Measurements from ENCODE around the gene TNFRSF19.
"Not testable (repeated sequence)": the region's sequence is repeated elsewhere in the genome, so short reads cannot be mapped to it uniquely, and the experiment has no call there.

TNFRSF19 gene

DNA sequence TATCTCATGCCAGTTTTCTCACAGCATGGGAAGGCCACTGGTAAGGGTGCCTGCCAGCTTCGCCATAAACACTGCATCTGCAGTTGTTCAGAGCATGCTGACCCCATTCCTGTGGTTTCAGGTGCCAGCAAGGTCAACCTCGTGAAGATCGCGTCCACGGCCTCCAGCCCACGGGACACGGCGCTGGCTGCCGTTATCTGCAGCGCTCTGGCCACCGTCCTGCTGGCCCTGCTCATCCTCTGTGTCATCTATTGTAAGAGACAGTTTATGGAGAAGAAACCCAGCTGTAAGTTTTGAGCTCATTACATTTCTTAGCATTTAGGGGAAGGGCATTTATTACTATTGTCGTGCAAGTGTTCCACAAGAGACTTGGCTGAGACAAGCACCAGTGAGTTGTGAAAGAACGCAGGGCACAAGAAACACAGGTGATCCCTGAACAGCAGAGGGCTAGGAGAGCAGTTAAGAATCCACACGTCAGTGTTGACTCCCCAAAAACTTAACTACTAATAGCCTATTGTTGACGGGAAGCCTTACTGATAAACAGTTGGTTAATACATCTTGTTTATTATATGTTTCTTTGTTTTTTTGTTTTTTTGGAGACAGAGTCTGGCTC is 88.8 kb downstream of the TNFRSF19 start:
- DNase-seq, result no peak

DNA sequence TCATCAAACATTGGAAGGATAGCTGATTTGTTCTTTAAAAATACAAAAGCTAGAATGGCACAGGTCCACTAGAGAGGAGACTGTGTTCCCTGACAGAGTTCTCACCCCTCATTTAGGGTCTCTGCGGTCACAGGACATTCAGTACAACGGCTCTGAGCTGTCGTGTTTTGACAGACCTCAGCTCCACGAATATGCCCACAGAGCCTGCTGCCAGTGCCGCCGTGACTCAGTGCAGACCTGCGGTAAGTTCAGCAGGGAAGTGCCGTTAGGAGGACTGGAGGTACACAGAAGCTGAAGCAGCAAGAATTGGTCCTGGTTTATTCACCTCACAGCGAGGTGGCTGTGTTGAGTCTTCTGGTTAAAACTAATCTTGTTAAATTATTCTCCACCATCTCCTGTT is 90.0 kb downstream of the TNFRSF19 start:
- no peak for DNase-seq

DNA sequence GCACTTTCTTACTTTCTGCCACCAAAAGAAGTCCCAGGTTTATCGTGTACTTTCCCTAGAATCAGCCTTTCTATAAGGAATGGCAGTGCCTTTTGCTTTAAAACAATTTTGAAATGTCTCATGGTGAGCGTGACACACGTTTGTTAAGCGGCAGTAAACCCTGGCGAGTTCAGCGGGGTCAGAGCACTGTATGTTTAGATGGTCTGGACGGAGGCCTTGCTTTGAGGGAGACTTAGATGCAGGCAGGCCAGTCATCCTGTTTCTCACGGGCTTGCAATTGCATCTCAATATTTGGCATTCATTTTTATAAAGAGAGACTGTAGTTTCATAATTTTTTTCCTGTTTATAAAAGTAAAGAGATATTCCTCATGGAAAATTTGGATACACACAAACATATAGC is 96.4 kb downstream of the TNFRSF19 start:
- no peak for DNase-seq

DNA sequence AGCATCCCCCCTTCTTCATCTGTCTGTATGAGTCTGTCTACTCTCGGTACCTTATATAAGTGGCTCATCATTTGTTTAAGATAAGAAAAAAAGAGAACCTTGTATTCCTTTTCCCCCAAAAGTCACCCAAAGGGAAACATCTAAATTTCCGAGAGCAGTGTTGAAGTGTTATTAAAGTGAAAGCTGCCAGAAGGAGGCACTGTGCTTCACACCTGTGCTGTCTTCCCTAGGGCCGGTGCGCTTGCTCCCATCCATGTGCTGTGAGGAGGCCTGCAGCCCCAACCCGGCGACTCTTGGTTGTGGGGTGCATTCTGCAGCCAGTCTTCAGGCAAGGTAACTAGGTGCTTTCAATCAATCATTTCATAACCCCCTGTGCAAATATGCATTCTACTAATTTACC is 97.5 kb downstream of the TNFRSF19 start:
- DNase-seq, result no peak

DNA sequence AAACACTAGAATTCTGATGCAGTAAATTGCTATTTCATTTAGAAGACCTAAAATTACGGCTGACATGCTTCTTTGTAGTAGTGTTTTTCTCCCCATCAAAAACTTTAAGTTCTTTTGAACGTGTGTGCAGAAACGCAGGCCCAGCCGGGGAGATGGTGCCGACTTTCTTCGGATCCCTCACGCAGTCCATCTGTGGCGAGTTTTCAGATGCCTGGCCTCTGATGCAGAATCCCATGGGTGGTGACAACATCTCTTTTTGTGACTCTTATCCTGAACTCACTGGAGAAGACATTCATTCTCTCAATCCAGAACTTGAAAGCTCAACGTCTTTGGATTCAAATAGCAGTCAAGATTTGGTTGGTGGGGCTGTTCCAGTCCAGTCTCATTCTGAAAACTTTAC is 98.3 kb downstream of the TNFRSF19 start:
- DNase-seq, result no peak

DNA sequence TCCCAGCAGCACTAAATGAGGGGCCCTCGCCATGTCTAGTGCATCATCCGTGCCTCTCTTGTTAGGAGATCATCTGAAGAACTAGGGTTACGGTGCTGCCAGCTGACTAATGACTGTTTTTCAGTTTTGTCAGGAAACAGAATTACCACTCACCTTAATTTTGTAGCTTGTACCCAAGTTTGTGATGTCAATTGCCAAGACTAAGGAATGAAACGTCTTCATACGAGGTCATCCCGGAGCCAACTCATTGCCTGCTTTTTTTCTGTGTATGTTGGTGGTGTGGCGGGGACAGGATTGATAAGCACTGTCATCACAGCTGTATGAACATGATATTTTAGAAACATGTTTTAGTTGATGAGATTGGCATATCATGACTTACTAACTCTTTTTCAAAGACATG is 100.6 kb downstream of the TNFRSF19 start:
- DNase-seq, result no peak

DNA sequence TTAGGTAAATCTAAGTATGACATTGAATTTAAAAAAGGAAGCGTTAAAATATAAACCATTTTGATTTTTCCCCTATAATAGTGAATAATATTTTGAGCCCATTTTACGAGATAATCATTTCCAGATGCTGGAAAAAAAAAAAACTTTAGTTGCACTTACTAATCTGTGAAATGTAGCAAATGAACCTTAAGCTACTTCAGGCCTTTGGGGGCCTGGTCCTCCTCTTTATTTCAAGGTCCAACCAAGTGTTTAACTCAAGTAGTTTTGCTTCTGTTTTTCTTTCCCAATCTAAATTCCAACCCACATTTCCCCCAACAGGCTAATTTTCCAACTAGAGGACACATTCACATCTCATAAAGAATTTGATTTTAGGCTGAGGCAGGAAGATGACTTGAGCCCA is 101.2 kb downstream of the TNFRSF19 start:
- DNase-seq, result no peak

DNA sequence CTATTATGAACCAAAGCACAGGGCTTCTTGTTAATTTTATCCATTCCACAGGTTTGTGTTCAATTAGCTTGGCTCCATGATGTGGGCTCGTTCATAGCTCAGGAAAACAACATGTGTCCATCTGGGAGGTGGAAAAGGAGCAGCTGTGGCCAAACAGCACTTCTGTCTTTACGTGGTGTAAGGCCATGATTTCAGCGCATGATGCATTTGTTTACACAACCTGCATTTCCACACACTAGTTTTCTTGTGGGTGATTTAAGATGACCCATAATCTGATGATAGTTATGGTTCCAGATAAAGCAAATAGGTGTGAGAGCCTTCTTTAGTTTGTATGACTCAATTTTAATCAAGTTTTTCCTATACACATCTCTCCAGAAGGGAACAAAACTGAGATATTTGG is 101.7 kb downstream of the TNFRSF19 start:
- no peak for DNase-seq

DNA sequence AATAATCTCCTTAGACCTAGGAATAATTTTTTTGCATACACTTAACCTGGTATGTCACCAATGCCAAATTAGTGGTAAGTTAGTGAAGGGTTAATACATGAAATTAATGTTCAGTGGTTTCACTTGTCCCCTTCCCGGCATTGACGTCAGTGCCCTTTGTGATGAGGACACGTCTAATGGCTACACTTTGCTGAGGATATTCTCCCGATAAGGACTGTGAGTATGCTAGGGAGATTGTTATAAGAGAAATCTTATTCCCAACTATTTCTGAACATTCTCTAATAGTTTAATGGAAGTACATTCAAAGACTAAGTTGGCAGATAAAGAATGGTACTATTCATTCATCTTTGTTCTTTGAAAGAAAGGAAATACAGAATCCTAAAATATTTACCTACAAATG is 102.4 kb downstream of the TNFRSF19 start:
- no peak for DNase-seq

DNA sequence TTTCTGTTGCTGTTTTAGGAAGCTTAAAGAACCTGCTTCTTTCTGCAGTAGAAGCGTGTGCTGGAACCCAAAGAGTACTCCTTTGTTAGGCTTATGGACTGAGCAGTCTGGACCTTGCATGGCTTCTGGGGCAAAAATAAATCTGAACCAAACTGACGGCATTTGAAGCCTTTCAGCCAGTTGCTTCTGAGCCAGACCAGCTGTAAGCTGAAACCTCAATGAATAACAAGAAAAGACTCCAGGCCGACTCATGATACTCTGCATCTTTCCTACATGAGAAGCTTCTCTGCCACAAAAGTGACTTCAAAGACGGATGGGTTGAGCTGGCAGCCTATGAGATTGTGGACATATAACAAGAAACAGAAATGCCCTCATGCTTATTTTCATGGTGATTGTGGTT is 103.1 kb downstream of the TNFRSF19 start:
- no peak for DNase-seq

DNA sequence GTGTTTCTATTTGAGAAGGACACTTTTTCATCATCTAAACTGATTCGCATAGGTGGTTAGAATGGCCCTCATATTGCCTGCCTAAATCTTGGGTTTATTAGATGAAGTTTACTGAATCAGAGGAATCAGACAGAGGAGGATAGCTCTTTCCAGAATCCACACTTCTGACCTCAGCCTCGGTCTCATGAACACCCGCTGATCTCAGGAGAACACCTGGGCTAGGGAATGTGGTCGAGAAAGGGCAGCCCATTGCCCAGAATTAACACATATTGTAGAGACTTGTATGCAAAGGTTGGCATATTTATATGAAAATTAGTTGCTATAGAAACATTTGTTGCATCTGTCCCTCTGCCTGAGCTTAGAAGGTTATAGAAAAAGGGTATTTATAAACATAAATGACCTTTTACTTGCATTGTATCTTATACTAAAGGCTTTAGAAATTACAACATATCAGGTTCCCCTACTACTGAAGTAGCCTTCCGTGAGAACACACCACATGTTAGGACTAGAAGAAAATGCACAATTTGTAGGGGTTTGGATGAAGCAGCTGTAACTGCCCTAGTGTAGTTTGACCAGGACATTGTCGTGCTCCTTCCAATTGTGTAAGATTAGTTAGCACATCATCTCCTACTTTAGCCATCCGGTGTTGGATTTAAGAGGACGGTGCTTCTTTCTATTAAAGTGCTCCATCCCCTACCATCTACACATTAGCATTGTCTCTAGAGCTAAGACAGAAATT is 103.8 kb downstream of the TNFRSF19 start:
- DNase-seq, result no peak

DNA sequence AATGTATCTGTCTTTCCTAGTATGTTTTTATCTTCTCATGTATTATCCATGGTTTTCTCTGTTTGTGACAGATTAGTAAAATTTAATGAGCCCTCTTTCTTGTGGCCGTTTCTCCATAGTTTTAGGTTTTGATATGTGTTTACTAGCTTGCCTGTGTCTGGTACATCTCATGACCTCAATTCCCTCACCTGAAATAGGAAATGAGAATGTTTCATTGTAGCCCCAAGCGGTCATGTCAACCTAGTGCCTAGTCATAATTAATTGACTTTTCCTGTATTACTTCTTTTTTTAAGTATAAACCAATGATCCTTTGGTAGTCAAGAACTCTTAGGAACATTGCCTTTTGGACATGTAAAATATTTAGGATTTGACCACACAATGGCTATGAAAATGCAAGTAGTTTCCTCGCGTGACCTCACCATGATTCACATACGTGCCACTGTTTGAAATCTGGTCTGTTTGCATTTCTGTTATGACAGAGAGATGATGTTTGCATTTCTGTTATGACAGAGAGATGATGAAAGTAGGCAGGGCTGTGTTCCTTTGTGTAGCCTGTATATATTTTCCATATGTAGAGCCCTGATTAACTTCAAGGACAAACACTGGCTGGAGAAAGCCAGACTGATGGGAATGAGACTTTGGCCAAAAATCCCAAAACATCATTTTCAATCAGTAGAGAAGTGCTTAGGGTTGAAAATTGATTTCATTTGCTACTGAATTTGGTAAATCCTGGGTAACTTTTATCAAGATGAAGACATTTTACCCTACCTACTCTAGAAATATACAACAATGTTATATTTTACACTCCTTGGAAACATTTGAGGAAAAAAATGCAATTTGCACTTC is 104.8 kb downstream of the TNFRSF19 start:
- peak; percentile 22 for DNase-seq

DNA sequence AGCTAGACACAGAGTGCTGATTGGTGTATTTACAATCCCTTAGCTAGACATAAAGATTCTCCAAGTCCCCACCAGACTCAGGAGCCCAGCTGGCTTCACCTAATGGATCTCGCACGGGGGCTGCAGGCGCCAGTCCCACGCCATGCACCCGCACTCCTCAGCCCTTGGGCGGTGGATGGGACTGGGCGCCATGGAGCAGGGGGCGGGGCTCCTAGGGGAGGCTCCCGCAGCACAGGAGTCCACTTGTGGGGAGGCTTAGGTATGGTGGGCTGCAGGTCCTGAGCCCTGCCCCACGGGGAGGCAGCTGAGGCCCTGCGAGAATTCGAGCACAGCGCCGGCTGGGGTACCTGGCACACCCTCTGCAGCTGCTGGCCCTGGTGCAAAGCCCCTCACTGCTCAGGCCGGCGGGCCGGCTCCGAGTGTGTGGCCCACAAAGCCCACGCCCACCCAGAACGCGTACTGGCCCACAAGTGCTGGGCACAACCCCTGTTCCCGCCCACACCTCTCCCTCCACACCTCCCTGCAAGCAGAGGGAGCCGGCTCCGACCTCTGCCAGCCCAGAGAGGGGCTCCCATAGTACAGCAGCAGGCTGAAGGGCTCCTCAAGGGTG is 107.6 kb downstream of the TNFRSF19 start:
- DNase-seq, result not testable (repeated sequence)

DNA sequence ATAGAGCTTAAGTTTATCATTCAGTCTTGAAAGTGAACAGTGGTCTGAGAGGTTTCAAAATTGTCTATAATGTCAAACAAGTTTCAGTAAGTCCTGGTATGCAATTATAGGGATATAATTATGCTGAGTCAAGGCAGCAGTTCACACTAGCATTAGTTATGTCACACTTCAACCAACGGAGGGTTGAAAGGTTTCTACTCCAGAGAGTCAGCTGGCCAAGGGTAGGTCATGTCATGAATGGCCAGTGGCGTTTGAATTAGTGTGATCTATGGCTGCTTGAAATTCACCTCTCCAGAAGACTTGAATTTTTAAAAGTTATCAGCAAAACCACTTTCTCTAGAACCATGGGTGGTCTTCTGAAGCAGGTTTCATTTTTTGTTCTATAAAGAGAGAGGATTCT is 108.6 kb downstream of the TNFRSF19 start:
- no peak for DNase-seq

DNA sequence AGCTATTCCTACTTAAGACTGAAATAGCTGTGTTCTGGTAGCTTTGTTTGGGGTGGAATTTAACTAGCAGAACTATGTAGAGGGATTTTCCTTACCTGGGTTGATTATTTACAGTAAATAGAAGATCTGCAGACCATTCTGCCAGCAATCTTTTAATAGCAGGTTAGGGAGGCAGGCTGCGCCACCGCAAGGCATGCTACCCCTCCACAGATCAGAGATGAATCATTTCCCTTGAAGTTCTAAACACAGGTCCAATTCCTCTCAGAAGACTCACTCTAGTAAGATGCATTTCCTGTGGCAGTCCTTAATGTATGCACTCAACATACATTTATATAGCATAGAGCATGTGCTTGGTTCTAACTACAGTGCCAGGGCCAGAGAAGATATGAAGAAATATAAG is 109.0 kb downstream of the TNFRSF19 start:
- no peak for DNase-seq

DNA sequence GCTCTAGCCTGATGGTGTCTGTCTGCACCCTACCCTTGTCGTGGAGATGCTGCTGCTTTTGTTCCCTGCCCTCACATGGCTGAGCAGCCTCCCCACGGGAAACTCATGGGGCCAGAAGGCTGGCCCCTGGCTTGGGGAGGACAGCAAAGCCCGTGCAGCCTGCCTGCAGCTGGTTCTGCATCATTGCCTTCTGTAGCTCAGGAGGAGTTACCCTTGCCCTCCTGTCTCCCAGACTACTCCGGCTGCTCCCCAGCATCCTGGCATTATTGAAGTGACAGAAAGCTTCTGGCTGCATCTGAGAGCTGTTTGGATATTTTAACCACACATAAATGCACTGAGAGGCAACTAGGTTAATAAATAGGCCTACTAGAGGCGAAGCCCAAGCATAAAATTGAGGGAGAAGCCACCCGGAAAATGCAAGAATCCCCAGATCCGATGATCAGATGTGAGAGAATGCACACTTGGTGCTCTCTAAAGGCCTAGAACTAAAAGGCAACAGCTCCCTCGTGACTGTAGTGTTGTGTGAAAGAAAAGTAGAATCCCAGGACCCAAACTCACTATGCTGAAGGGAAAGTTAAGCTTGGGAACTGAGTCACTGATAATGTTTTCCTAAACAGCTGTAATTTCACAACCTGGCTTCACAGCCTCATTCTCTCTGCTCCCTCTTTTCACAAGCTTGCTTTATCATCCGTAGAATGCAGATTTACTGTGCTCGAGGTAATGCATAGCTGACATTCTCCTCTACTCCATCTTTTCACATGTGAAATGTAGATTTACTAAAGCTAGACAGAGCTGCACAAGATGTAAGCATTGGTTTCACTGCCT is 110.8 kb downstream of the TNFRSF19 start:
- no peak for DNase-seq

DNA sequence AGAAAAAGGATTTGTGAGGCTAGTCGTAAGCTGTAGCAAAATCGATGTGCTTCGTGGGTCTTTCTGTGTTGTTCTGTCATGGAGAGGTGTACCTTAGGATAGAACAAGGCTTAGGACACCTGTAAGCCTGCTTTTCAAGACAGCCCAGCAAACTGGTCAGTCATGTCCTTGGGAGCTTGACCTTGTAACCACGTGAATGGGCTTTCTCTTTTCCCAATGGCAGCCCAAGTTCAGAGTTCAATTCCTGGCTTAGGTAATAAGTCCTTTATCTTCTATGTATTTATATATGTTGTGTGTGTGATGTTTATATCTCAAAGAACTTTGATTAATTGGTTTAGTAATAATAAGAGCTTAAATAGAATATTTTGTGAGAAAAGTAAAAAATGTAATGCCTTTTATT is 112.9 kb downstream of the TNFRSF19 start:
- no peak for DNase-seq

DNA sequence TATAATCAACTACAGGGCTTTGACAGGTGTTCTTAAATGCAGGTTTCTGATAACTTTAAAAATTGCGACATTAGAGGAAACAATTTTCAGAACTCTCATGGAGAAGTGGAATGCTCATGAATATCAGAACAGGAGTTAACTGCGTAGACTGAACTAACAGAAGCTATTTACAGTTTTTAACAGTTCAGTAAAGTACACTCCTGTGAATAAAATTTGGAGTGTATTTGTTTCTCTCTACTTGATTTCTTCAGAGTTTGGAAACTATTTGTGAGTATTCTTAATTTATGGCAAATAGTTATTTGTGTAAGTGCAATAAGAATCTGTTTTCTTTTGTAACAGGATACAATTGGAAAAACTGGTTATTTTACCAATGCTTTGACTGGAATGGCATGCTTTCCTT is 114.4 kb downstream of the TNFRSF19 start:
- DNase-seq, result no peak

DNA sequence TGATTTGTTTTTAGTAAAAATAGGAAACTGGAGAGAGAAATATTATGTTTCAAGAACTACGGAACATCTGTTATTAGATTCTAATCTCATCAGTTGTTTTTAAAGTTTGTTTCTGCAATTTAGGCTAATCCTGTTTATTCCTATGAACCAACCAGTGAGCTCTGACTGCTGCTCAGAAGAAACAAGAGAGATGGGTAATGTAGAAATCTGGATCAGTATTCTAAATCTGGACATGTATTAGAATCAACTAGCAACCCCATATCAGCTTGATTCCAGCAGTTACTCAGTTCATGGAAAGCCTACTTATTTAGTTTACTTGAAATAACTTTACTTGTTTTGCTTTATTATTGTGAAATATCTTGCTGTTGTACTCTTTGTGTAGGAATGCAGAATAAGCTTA is 115.2 kb downstream of the TNFRSF19 start:
- DNase-seq, result no peak

DNA sequence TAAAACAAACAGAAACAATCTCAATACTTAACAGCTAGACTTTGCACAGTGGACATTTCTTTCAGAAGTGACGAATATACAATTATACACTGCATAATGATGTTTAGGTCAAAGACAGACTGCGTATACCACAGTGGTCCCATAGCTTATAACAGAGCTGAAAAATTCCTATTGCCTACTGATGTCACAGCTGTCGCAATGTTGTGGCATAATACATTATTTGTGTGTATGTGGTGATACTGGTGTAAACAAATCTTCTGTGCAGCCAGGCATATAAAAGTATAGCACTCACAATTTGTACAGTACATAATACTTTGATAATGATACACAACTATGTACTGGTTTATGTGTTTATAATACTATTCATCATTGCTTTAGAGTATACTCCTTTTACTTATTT is 116.7 kb downstream of the TNFRSF19 start:
- no peak for DNase-seq

DNA sequence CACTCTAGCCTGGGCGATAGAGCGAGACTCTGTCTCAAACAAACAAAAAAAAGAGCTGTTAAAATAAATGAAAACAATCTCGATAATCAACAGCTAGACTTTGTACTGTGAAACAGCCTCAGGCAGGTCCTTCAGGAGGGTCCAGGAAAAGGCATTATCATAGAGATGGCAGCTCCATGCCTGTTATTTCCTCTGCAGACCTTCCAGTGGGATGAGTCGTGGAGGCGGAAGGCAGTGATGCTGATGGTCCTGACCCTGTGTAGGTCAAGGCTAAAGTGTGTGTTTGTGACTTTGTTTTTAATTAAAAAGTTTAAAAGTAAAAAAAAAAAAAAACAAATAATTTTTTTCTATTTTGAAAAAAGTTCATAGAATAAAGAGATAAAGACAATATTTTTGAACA is 117.4 kb downstream of the TNFRSF19 start:
- DNase-seq, result no peak

DNA sequence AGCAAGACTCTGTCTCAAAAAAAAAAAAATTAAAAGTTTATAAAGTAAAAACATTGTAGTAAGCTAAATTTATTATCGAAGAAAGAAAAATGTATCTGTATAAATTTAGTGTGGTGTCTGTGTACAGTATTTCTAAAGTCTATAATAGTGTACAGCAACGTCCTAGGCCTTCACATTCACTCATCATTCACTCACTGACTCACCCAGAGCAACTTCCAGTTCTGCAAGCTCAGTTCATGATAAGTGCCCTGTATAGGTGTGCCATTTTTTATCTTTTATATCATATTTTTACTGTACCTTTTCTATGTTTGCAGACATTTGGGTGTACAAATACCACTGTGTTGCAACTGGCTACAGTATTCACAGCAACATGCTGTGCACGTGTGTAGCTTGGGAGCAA is 118.1 kb downstream of the TNFRSF19 start:
- no peak for DNase-seq

DNA sequence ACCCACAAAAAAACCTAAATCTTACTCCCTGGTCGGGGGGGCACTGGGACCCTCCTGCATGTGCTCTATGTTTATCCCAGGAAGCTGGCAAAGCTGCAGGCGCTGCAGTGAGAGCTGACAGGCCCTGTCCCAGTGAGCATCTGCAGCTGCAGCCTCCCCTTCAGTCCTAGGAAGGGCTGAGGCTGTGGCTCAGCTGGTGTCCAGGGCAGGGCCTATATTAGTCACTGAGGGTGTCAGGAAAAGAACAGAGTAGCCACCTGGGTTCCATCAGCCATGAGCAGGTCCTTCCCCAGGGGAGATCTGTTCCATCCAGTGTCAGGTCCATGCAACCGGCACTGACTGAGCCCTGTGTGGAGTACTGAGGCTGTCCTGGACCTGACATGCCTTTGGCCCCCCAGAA is 120.5 kb downstream of the TNFRSF19 start:
- DNase-seq, result no peak

Measured in stimulated activated CD4-positive, alpha-beta T cell treated with anti-CD3 and anti-CD28 coated beads, Interleukin-1b, Interleukin-23, amount 100 ng/mL, for 48 hours (primary cell).